Hypothalamus (tissue), 51 donors: ENCODE measurements around the gene ATP6V1A.
"Not testable (repeated sequence)": the region's sequence is repeated elsewhere in the genome, so short reads cannot be mapped to it uniquely, and the experiment has no call there.

Experiments
- DNase-seq, 51 donors: peaks; one replicate each; lab custom pipeline; 2025; lab: John Stamatoyannopoulos, UW

ATP6V1A gene

GRCh38 chr3:113812854-113813253, 66.0 kb downstream of the ATP6V1A start:
- no peak for DNase-seq

- DNase-seq = no peak
Measured at GRCh38 chr3:113819866-113820265, 73.0 kb downstream of the ATP6V1A start.

- no peak for DNase-seq
Measured at GRCh38 chr3:113825090-113825489, 78.3 kb downstream of the ATP6V1A start.

- no peak for DNase-seq
Measured at GRCh38 chr3:113828600-113828999, 81.8 kb downstream of the ATP6V1A start.

GRCh38 chr3:113829576-113830354, 82.9 kb downstream of the ATP6V1A start:
- no peak for DNase-seq

- no peak for DNase-seq
Measured at GRCh38 chr3:113831103-113831355, 84.2 kb downstream of the ATP6V1A start.

- DNase-seq = no peak
Measured at GRCh38 chr3:113832477-113833164, 85.8 kb downstream of the ATP6V1A start.

- no peak for DNase-seq
Measured at GRCh38 chr3:113834983-113835382, 88.1 kb downstream of the ATP6V1A start.

- DNase-seq = peak in 50 of 51 donors; percentile 17 to 87 (median 68)
Measured at GRCh38 chr3:113838631-113839209, 91.9 kb downstream of the ATP6V1A start, which contains the start of gene GRAMD1C. TSS of gene GRAMD1C (plus strand) at chr3:113838788. CDS start at chr3:113838910, 122 bp downstream.

- no peak for DNase-seq
Measured at GRCh38 chr3:113839551-113839950, 92.7 kb downstream of the ATP6V1A start.

- DNase-seq = no peak
Measured at GRCh38 chr3:113844622-113845222, 97.9 kb downstream of the ATP6V1A start.

- DNase-seq = no peak
Measured at GRCh38 chr3:113847247-113847646, 100.4 kb downstream of the ATP6V1A start.

GRCh38 chr3:113847664-113848461, 101.0 kb downstream of the ATP6V1A start:
- DNase-seq = no peak

- DNase-seq = not testable (repeated sequence)
Measured at GRCh38 chr3:113849071-113849470, 102.2 kb downstream of the ATP6V1A start.

- DNase-seq = not testable (repeated sequence)
Measured at GRCh38 chr3:113849841-113850240, 103.0 kb downstream of the ATP6V1A start.

GRCh38 chr3:113850391-113850790, 103.6 kb downstream of the ATP6V1A start:
- not testable (repeated sequence) for DNase-seq

- no peak for DNase-seq
Measured at GRCh38 chr3:113852506-113852905, 105.7 kb downstream of the ATP6V1A start.
